Skeletal muscle tissue (tissue), 4 donors: ENCODE results near the gene IL17B. TPM values are rescaled to one million over a fixed set of nuclear protein-coding genes. Genes with fewer than 3 reads are reported as not detected.

Experiments
- H3K27ac ChIP-seq: one replicate; pipeline ENCODE4 v1.7.0; 2013; ENCODE audit warnings: mild to moderate bottlenecking, low read depth, low read length, inconsistent platforms
- H3K27me3 ChIP-seq, 3 donors: one replicate each; pipeline ENCODE4 v1.7.0; 2013; ENCODE audit warnings: low read length in 3 of 3; ENCODE audit not compliant: control insufficient read depth in 3 of 3, insufficient read depth in 3 of 3
- H3K36me3 ChIP-seq, 3 donors: one replicate each; pipeline ENCODE4 v1.7.0; 2013; ENCODE audit warnings: low read length in 3 of 3; ENCODE audit not compliant: control insufficient read depth in 3 of 3, insufficient read depth in 3 of 3
- H3K4me1 ChIP-seq, 3 donors: one replicate each; pipeline ENCODE4 v1.7.0; 2013; ENCODE audit warnings: low read length in 3 of 3, mild to moderate bottlenecking in 3 of 3; ENCODE audit not compliant: control insufficient read depth in 3 of 3, insufficient read depth in 3 of 3
- H3K4me3 ChIP-seq, 3 donors: one replicate each; pipeline ENCODE4 v1.7.0; 2013; ENCODE audit warnings: low read length in 3 of 3
- H3K9ac ChIP-seq, 3 donors: one replicate each; pipeline ENCODE4 v1.7.0; 2013; ENCODE audit warnings: low read length in 3 of 3, mild to moderate bottlenecking in 3 of 3, moderate library complexity in 2 of 3, low read depth in 1 of 3
- H3K9me3 ChIP-seq, 3 donors: one replicate each; pipeline ENCODE4 v1.7.0; 2013; ENCODE audit warnings: low read length in 3 of 3; ENCODE audit not compliant: control insufficient read depth in 3 of 3
- total RNA-seq: library from RNA; depleted of rRNA; stranded (reverse); fragments of >200 nt; gene quantifications from one replicate; pipeline ENCODE4 v1.2.3, GENCODE V29; 2014
- donor health status: Osteomylitis.

Gene IL17B
- total RNA-seq, 1 donor from 2014 or later, result 247 TPM

- Histone ChIP-seq H3K9me3 (no peaks in the 10 kb centered on the region), H3K4me3 (no peak overlapping the region), H3K27me3 (no peaks in the 10 kb centered on the region), H3K4me1 (peaks cover 26 to 31% (median 29%) of the 10 kb centered on the region in 3 donors), H3K9ac (no peak overlapping the region), H3K27ac (peak overlapping the region; percentile 25), H3K36me3 (no peaks in the 10 kb centered on the region)
Observed at GRCh38 chr5:149379818-149380374, 804 bp upstream of the IL17B start.

DNA sequence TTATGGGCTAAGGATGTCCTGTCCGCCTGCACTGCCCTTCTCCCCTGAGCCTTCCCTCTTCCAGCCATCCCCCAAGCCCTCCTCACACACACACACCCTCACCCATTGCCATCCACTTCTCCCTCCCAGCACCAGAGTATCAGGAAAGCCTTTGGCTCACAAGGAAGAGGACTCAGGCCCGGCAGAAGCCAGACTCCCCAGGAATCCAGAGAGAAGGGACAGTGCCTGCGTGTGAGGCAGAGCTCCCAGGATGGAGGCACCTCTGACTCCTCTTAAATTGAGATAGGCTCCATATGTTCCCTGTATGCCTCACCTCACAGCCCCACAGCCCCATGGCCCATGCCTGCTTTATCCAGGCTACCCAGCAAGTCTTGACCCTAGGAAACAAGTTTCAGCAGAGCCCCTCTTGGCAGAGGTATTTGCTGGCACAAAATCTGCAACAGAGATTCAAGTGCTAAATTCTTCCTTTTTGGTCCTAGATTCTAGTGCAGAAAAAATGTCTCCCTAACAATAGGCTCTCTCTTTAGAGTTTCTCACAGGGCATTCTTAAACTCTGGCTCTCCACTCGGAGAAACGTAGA is 761 bp downstream of the IL17B start:
- Histone ChIP-seq H3K9ac (no peak overlapping the region), H3K9me3 (no peaks in the 10 kb centered on the region), H3K4me1 (peaks cover 19 to 22% (median 20%) of the 10 kb centered on the region in 3 donors), H3K4me3 (no peak overlapping the region), H3K36me3 (no peaks in the 10 kb centered on the region), H3K27me3 (no peaks in the 10 kb centered on the region), H3K27ac (no peak overlapping the region)

GRCh38 chr5:149376711-149377447 is 2.2 kb downstream of the IL17B start:
- H3K36me3 ChIP-seq, result no peaks in the 10 kb centered on the region
- H3K9me3 ChIP-seq, result no peaks in the 10 kb centered on the region
- H3K27ac ChIP-seq, result no peak overlapping the region
- no peak overlapping the region for H3K4me3 ChIP-seq
- peaks cover 9 to 15% (median 9%) of the 10 kb centered on the region in 3 donors for H3K4me1 ChIP-seq
- H3K9ac ChIP-seq, result no peak overlapping the region
- no peaks in the 10 kb centered on the region for H3K27me3 ChIP-seq

- no peak overlapping the region for H3K27ac ChIP-seq
- H3K9me3 ChIP-seq, result no peaks in the 10 kb centered on the region
- H3K36me3 ChIP-seq, result no peaks in the 10 kb centered on the region
- H3K9ac ChIP-seq, result no peak overlapping the region
- H3K4me3 ChIP-seq, result no peak overlapping the region
- no peaks in the 10 kb centered on the region for H3K27me3 ChIP-seq
- peaks cover 10 to 18% (median 14%) of the 10 kb centered on the region in 3 donors for H3K4me1 ChIP-seq
Observed at GRCh38 chr5:149376104-149376503, 3.0 kb downstream of the IL17B start.

DNA sequence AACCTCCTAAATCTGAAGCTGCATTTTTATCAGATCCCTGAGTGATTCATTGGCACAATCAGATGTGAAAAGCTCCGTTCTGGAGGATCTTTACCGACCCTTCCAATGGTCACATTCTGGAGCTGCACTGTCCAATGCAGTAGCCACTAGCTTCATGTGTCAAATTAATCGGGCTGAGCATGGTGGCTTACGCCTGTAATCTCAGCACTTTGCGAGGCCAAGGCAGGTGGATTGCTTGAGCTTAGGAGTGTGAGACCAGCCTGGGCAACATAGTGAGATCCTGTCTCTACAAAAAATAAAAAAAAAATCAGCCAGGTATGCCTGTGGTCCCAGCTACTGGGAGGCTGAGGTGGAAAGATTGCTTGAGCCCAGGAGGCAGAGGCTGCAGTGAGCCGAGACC is 3.7 kb downstream of the IL17B start:
- Histone ChIP-seq H3K36me3 (no peaks in the 10 kb centered on the region), H3K9me3 (no peaks in the 10 kb centered on the region), H3K27ac (no peak overlapping the region), H3K9ac (no peak overlapping the region), H3K4me3 (no peak overlapping the region), H3K4me1 (peaks cover 14 to 19% (median 16%) of the 10 kb centered on the region in 3 donors), H3K27me3 (no peaks in the 10 kb centered on the region)

GRCh38 chr5:149374801-149375200 is 4.3 kb downstream of the IL17B start:
- Histone ChIP-seq H3K4me3 (no peak overlapping the region), H3K27me3 (no peaks in the 10 kb centered on the region), H3K4me1 (peaks cover 14 to 19% (median 16%) of the 10 kb centered on the region in 3 donors), H3K36me3 (no peaks in the 10 kb centered on the region), H3K9ac (no peak overlapping the region), H3K27ac (no peak overlapping the region), H3K9me3 (no peaks in the 10 kb centered on the region)

DNA sequence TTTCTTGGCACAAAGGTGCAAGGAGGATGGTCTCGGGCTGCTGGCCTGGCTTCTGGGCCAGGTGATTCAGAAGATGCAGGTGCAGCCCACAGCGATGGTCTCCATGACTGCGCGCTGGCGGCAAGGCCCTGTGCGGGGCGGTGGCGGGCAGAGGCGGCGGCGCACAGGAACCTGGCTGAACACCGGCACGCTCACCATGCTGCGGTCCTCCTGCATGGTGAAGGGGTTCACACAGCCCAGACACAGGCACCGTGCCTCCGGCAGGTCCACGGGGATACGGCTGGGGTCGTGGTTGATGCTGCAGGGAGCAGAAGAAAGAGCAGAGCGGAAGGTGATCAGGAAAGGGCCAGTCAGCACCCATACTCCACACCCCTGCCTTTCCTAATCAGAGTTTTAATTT is 4.8 kb downstream of the IL17B start:
- no peaks in the 10 kb centered on the region for H3K9me3 ChIP-seq
- H3K27me3 ChIP-seq, result no peaks in the 10 kb centered on the region
- no peak overlapping the region for H3K9ac ChIP-seq
- H3K36me3 ChIP-seq, result no peaks in the 10 kb centered on the region
- no peak overlapping the region for H3K27ac ChIP-seq
- no peak overlapping the region for H3K4me3 ChIP-seq
- H3K4me1 ChIP-seq, result peaks cover 14 to 19% (median 16%) of the 10 kb centered on the region in 3 donors

- Histone ChIP-seq H3K27ac (no peak overlapping the region), H3K4me1 (peaks cover 14 to 17% (median 16%) of the 10 kb centered on the region in 3 donors), H3K27me3 (no peaks in the 10 kb centered on the region), H3K4me3 (no peak overlapping the region), H3K9me3 (no peaks in the 10 kb centered on the region), H3K36me3 (no peaks in the 10 kb centered on the region), H3K9ac (no peak overlapping the region)
Observed at GRCh38 chr5:149372932-149373331, 6.2 kb downstream of the IL17B start.

DNA sequence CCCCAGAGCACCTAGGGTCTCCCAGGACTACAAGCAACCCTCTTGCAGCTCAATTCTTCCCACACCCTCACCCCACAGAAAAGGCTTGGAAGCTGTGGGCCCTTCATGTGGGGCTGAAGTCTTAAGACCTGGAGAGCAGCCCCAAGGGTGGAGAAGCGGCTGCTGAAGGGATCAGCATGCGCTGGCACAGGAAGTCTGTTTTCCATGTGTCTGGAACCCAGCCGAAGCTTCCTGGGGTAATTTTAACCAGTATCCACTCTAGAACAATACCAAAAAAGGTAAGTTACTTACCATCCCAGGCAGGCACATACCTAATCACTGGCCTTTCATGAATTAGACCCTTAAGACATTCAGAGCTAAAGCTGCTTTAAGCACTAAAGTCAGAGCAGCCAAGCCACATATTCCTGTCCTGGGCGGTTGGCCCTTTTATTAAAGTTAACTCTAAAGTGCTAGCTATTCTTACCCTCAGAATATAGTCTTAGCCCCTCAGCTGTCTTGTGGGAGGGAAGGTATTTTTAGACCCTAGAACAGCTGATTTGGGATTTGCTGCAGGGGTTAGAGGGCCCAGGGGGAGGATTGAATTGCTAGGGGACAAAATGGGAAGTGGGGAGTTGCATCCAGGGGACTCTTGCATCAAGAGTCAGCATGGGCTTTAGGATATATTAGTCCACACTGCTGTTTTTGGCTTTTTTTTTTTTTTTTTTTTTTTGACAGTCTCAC is 6.9 kb downstream of the IL17B start:
- Histone ChIP-seq H3K4me1 (peaks cover 14 to 22% (median 22%) of the 10 kb centered on the region in 3 donors), H3K4me3 (peak overlapping the region in 1 of 3 donors; percentile 32), H3K27ac (peak overlapping the region; percentile 26)

More for the DNA sequence above, 6.9 kb downstream of the IL17B start:
- H3K9ac ChIP-seq, result no peak overlapping the region
- no peaks in the 10 kb centered on the region for H3K9me3 ChIP-seq
- H3K36me3 ChIP-seq, result no peaks in the 10 kb centered on the region
- H3K27me3 ChIP-seq, result no peaks in the 10 kb centered on the region
